Stimulated activated CD8-positive, alpha-beta memory T cell treated with anti-CD3 and anti-CD28 coated beads, Interleukin-4, amount 100 ng/mL, for 24 hours (primary cell): ENCODE results near the gene RGPD5.
"Not testable (repeated sequence)": the region's sequence is repeated elsewhere in the genome, so short reads cannot be mapped to it uniquely, and the experiment has no call there.

Source experiments
- DNase-seq: peaks from one replicate; pipeline ENCODE4 v3.0.0-alpha.2; 2020; ENCODE audit warnings: low read depth

Gene RGPD5

DNA sequence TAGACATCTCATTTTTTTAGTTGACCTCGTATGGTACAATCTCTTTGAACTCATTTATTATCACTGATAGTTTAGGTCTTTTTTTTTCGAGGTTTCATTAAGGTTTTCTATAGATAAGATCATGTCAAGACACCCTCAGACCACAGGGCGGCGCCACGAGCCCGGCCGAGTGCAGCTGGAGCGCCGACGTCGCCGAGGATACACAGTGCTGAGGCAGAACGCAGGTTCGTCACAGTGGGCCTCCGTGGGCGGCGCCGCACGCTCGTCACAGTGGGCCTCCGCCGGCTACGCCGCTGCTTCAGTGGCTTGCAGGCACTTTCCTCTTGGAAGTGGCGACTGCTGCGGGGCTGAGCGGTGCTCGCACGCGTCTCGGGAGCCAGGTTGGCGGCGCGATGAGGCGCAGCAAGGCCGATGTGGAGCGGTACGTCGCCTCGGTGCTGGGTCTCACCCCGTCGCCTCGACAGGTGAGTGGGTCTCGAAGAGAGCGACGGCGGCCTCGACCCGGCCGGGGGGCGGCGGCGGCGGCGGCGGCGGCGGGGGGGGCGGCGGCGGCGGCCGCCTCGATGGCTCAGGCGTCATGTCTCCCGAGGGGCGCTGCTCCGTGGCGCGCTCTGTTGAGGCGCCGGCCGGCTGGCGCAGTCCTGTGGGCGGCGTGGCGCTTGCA, at the start of gene RGPD5:
Gene RGPD5 (plus strand): TSS at position 232 of the 664 bp plus-strand sequence. CDS start 161 bp downstream, at position 393.
- DNase-seq = not testable (repeated sequence)

- DNase-seq = not testable (repeated sequence)
Observed at GRCh38 chr2:109751572-109751971, 42.5 kb upstream of the RGPD5 start.

DNA sequence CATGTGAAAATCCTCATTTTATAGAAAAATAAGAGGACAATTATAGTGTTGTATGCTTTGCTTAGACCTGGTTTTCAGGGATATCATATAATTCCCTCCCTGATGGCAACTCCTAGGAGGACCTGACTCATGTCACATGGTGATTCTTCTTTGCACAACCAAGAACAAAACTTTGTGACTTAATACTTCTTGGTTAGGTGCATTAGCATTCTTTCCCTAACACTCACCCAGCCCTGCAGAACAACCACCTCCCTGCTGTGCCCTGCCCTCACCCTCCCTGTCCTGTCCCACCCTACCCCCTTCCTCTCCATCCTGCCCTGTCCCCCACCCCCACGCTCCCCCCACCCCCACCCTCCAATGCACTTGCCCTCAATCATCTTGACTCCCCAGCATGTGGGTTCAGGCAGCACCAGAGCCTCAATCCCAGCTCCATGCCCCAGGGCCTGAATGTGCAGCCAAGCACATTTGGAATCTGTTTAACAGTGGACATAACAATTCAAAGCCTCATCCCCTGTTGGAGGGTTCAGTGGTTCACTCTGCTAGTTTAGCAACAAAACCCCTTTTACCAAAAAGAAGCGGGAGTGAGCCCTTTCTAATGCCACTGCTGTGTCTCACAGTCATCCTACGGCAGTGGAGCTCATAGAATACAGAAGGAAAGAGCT, 36.8 kb upstream of the RGPD5 start:
- not testable (repeated sequence) for DNase-seq

GRCh38 chr2:109760265-109761042, 33.7 kb upstream of the RGPD5 start:
- DNase-seq = not testable (repeated sequence)

DNA sequence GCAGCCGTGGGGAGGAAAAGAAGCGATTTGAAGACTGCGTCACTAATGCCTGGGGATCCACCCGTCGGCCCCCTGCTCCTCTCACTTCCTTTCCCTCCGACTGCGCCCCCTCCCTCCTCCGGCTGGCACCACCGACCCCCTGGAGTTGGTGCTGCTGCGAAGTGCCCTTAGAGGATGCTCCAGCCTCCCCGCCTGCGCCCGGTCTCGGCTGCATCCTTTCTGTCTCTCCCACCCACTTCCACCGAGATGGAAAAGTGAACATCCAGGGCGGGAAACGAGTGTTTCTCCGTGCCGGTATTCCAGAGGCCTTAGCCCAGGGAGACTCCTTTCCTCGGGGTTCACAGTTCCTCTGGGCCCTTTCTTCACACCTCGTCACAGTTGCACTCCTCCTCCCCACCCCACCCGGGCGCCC, 33.1 kb upstream of the RGPD5 start:
- not testable (repeated sequence) for DNase-seq

GRCh38 chr2:109761976-109762375, 32.1 kb upstream of the RGPD5 start:
- DNase-seq = not testable (repeated sequence)

GRCh38 chr2:109766074-109766473, 28.0 kb upstream of the RGPD5 start:
- DNase-seq = not testable (repeated sequence)

GRCh38 chr2:109766886-109767578, 27.1 kb upstream of the RGPD5 start:
- not testable (repeated sequence) for DNase-seq

- DNase-seq = not testable (repeated sequence)
Observed at GRCh38 chr2:109768934-109769333, 25.2 kb upstream of the RGPD5 start.

DNA sequence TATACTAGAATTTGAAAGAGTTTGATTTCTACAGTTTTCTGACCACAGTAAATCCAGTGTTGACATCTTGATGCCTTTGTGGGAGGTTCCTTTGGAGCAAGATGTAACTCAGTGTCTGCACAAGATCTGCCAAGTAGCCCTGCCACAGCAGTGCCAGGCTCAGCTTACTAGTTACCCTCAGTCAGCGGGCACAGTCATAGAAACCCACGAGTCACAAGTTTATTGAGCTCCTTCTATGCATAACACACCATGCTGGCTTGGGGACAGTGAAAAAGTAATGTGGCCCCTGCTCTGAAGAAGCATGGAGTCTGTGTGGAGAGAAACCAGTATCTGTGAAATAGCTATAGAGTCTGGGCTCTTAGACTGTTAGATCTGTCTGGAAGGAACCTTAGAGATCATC, 15.0 kb upstream of the RGPD5 start:
- not testable (repeated sequence) for DNase-seq

DNA sequence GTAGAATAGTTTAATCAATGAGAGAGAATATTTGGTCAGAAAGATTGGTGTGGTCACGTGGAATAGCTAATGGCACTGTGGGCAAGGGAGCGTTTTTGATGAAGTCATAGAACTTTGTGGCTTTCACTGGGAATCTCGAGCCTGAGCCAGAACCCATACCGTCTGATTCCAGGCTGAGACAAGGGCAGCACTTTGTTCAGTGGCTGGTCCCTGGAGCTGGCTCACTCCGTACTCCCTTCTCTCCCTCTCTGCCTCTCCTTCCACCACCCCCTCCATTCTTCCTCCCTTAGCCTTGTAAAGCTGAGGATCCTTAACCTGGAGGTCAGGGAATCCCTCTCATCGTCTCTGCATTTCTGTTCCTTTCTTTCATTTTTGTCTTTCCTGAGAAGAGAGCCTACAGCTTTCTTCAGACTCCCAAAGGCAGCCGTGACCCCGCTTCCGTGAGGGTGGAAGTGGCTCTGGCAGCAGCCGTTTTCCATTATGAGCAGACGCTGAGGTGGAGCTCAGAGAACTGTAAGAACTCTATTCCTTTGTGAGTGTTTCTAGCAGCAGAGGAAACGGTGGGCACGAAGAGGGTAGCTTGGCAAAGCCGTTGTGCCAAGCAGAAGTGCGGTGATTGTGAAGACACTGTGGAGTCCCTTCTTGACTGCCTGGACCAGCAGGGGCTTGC, 12.8 kb upstream of the RGPD5 start:
- DNase-seq = not testable (repeated sequence)

DNA sequence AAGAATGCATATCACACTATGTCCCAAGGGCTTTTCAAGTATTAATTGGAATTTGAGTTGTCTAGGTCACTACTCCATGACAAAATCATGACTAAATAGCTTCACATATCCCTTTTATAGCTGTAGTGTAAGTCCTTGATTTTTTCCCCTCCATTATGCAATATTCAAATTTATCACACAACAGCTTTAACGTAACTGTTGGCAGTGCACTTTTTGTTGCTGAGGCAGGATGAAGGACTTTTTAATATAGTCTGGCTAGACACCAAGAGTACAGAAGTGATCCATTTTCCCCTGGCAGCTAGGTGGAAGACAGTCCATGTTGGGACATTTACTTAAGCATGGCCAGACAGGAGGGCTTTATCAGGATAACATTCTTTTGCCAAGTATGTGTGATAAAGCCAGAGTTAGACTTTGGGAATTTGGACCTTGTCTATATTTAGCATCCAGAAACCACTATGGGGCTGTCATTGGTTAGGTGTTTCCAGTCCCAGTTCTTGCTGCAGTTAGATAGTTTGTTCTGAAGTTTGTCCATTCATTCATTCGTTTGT, 11.6 kb upstream of the RGPD5 start:
- not testable (repeated sequence) for DNase-seq

DNA sequence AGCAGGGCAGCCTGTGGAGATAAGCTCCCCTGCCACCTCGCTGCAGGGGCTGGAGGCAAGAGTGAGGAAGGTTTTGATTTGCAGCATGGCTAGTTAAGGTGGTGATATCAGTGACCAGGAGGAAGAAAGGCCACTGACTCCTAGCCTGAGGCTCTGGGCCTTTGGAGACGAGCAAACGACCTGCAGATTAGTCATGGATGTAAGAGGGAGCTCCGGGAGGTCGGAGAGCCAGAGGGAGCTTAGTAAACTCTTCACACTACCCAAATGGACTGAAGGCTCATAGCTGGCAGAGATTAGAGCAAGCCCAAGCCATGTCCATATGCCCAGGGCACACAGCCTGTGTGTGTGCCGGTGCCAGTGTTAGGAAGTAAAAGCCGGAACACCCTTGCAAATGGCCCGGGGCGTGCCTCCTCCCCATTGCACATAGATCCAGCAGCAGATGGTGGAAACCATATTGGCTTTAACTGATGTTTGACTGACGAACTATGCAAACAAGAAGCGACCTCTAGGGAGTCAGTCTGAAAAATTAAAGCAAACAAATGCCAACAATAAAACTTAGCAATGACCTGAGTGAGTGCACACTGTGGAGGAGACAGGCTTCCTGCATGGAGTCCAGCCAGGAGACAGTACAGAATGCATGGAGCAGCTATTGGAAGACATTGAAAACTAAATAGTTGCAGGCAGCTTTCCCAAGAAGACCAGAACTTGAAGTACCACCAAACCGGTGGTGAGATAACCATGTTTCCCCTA, 2.4 kb upstream of the RGPD5 start:
- not testable (repeated sequence) for DNase-seq

DNA sequence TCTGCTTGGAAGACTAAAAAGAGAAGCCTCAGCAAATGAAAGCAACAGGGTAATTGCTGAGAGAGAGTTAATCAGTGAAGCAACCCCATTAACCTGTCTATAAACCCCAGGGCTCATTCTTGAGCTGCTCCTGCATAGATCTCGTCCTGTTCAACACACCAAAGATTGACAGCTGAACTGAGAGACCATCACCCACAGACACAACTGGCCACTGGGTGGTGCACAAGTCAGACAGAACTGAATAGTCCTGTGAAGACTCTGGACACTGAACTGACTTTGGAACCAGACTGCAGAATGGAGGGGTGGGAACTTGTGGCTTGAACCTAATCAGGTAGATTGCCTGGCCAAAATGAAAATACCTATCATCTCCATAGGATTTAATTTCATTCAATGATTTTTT, 1.4 kb upstream of the RGPD5 start:
- DNase-seq = not testable (repeated sequence)

DNA sequence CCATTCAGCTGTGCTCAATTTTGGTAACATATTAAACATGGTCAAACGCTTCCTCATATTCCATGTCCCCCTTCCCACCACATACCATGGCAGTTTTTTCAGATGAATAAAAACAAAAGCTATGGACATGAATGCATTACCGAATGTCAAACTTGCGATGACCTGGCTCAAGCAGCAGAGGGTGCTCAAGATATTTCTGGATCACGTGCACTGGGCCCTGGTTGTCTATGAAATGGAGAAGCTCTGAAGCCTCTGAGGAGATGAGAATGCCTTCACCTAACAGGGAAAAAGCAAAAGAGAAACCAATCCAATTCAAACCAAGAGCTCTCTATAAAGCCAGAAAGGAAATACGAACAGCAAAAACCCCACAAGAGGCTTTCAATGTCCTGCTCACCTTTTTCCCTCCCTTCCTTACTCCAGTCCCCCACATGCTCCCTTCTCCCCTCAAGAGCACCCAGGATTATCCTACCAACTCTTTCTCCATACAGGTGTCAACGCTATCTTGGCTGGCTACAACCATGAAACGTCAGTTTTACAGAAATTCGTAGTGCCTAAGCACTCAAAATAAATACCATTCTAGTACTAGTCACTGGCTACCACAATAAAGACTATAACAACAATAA, 77.1 kb downstream of the RGPD5 start:
- DNase-seq = not testable (repeated sequence)

DNA sequence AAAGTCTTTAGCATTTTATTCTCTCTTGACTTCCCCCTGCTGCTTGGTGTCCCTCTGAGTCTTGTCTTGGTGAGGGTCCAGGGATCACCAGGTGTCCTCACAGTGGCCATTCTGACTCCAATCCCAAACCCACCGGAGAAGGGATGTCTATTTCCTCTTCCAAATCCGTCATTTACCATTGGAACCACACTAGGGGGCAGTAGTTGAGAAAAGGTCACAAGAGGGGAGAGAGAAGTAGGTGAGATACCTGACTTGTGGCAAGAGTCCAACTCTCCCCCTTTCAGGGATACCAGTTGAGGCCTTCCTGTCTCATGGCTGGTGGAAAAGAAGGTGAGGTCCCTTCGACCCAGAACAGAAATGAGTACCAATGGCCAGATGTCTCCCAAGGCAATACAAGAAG, 82.5 kb downstream of the RGPD5 start:
- DNase-seq = not testable (repeated sequence)

DNA sequence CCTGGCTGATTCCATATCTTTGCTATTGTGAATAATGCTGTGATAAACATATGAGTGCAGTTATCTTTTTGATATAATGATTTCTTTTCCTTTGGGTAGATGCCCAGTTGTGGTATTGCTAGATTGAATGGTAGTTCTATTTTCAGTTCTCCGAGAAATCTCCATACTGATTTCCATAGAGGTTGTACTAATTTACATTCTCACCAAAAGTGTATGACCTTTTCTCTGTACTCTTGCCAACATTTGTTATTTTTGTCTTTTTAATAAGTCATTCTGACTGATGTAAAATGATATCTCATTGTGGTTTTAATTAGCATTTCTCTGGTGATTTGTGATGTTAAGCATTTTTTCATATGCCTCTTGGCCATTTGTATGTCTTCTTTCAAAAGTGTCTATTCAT, 88.0 kb downstream of the RGPD5 start:
- not testable (repeated sequence) for DNase-seq

GRCh38 chr2:109888414-109888813, 94.3 kb downstream of the RGPD5 start:
- not testable (repeated sequence) for DNase-seq

DNA sequence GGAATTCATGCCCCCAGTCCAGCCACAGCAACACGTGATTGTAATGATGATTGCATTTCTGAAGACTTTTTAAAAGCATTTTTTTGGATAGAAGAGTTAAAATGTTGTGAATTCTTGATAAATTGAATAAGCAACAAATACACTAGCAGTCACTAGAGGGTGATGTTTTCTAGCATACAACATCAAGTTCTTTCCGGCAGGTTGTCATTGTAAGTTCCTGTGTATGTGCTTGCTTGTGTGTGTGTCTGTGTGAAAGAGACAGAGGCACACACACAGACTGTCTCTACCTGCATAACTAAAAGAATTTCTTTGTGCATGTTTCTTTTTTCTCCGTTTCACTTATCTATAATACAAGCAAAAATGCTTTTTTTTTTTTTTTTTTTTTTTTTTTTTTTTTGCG, 95.8 kb downstream of the RGPD5 start:
- DNase-seq = not testable (repeated sequence)

- not testable (repeated sequence) for DNase-seq
Observed at GRCh38 chr2:109891024-109891423, 96.9 kb downstream of the RGPD5 start.
